GM19023 (cell line): ENCODE results near the gene DALRD3.

Experiments used
- ATAC-seq: cut with Tn5 transposase; IDR thresholded peaks from one replicate; pipeline ENCODE4 v1.9.1; 2021; ENCODE audit warnings: mild to moderate bottlenecking, moderate library complexity; ENCODE audit not compliant: unreplicated experiment

DALRD3 gene

GRCh38 chr3:49017971-49018706 is at the start of gene DALRD3:
Gene DALRD3, minus strand, starts transcription at chr3:49018580. Its CDS starts 16 bp downstream, at chr3:49018564.
- no peak for ATAC-seq

- no peak for ATAC-seq
Measured at GRCh38 chr3:49058011-49058410, 39.6 kb upstream of the DALRD3 start.

- no peak for ATAC-seq
Measured at GRCh38 chr3:49057268-49057667, 38.9 kb upstream of the DALRD3 start.

- no peak for ATAC-seq
Measured at GRCh38 chr3:49054344-49054862, 36.0 kb upstream of the DALRD3 start.

- ATAC-seq = no peak
Measured at GRCh38 chr3:49053543-49053942, 35.2 kb upstream of the DALRD3 start.

- no peak for ATAC-seq
Measured at GRCh38 chr3:49035281-49035680, 16.9 kb upstream of the DALRD3 start.

GRCh38 chr3:49034650-49035049 is 16.3 kb upstream of the DALRD3 start:
- ATAC-seq = no peak

- no peak for ATAC-seq
Measured at GRCh38 chr3:49032646-49033304, 14.4 kb upstream of the DALRD3 start.

GRCh38 chr3:49030321-49030720 is 11.9 kb upstream of the DALRD3 start:
- no peak for ATAC-seq

- ATAC-seq = no peak
Measured at GRCh38 chr3:49029563-49029884, 11.1 kb upstream of the DALRD3 start.

GRCh38 chr3:49028673-49029562 is 10.5 kb upstream of the DALRD3 start, which contains the start of gene IMPDH2:
Gene IMPDH2, minus strand, starts transcription at chr3:49029398. Its CDS starts 48 bp downstream, at chr3:49029350.
- ATAC-seq = peak; percentile 92

- ATAC-seq = no peak
Measured at GRCh38 chr3:49028298-49028672, 9.9 kb upstream of the DALRD3 start.

GRCh38 chr3:49027634-49028033 is 9.3 kb upstream of the DALRD3 start:
- no peak for ATAC-seq

GRCh38 chr3:49026536-49026935 is 8.2 kb upstream of the DALRD3 start:
- no peak for ATAC-seq

- no peak for ATAC-seq
Measured at GRCh38 chr3:49025793-49026520, 7.6 kb upstream of the DALRD3 start.

GRCh38 chr3:49025005-49025792 is 6.8 kb upstream of the DALRD3 start:
- ATAC-seq = no peak

GRCh38 chr3:49024449-49024848 is 6.1 kb upstream of the DALRD3 start:
- no peak for ATAC-seq

GRCh38 chr3:49023775-49024174 is 5.4 kb upstream of the DALRD3 start:
- no peak for ATAC-seq

GRCh38 chr3:49022688-49023171 is 4.3 kb upstream of the DALRD3 start:
- no peak for ATAC-seq
